Skeletal muscle satellite cell (primary cell): Measurements from ENCODE around the gene HMCN1.
A peak's percentile ranks its signal among the peaks of the same experiment; 100 is the strongest.
"Not testable (repeated sequence)": the region's sequence is repeated elsewhere in the genome, so short reads cannot be mapped to it uniquely, and the experiment has no call there.

Source experiments
- H3K27me3 ChIP-seq: 2 replicates; pipeline ENCODE4 v1.7.0; 2013; ENCODE audit warnings: low read length; ENCODE audit not compliant: control insufficient read depth, insufficient read depth
- H3K36me3 ChIP-seq: 2 replicates; pipeline ENCODE4 v1.7.0; 2013; ENCODE audit warnings: mild to moderate bottlenecking, control low read depth, low read length; ENCODE audit not compliant: insufficient read depth
- H3K4me1 ChIP-seq: 2 replicates; pipeline ENCODE4 v1.7.0; 2013; ENCODE audit warnings: low read length; ENCODE audit not compliant: control insufficient read depth, insufficient read depth
- H3K4me2 ChIP-seq: 2 replicates; pipeline ENCODE4 v1.7.0; 2013; ENCODE audit warnings: mild to moderate bottlenecking, low read length
- H3K4me3 ChIP-seq: 2 replicates; pipeline ENCODE4 v1.7.0; 2013; ENCODE audit warnings: low read length
- H3K9ac ChIP-seq: 2 replicates; pipeline ENCODE4 v1.7.0; 2013; ENCODE audit warnings: mild to moderate bottlenecking, low read depth, low read length, moderate library complexity
- H3K9me3 ChIP-seq: replicated peaks from 2 replicates; pipeline ENCODE4 v1.7.0; 2013; ENCODE audit warnings: mild to moderate bottlenecking, control low read depth, low read length

HMCN1 gene

GRCh38 chr1:186175588-186175987 lies 441.4 kb downstream of the HMCN1 start:
- H3K4me1 ChIP-seq: peaks cover 7% of the 10 kb centered on the region
- no peak overlapping the region for H3K9ac ChIP-seq
- H3K27me3 ChIP-seq: no peaks in the 10 kb centered on the region
- no peaks in the 10 kb centered on the region for H3K36me3 ChIP-seq
- H3K9me3 ChIP-seq: no peaks in the 10 kb centered on the region
- H3K4me3 ChIP-seq: no peak overlapping the region
- H3K4me2 ChIP-seq: peak overlapping the region; percentile 36

- peak overlapping the region; percentile 36 for H3K9ac ChIP-seq
- peaks cover 18% of the 10 kb centered on the region for H3K4me1 ChIP-seq
- H3K9me3 ChIP-seq: no peaks in the 10 kb centered on the region
- peak overlapping the region; percentile 55 for H3K4me3 ChIP-seq
- no peaks in the 10 kb centered on the region for H3K27me3 ChIP-seq
- peak overlapping the region; percentile 76 for H3K4me2 ChIP-seq
- H3K36me3 ChIP-seq: no peaks in the 10 kb centered on the region
Measured at GRCh38 chr1:186178426-186179043, 444.3 kb downstream of the HMCN1 start.

- H3K9ac ChIP-seq: peak overlapping the region; percentile 36
- H3K4me1 ChIP-seq: peaks cover 25% of the 10 kb centered on the region
- H3K36me3 ChIP-seq: no peaks in the 10 kb centered on the region
- no peaks in the 10 kb centered on the region for H3K27me3 ChIP-seq
- no peaks in the 10 kb centered on the region for H3K9me3 ChIP-seq
- peak overlapping the region; percentile 76 for H3K4me2 ChIP-seq
- H3K4me3 ChIP-seq: peak overlapping the region; percentile 55
Measured at GRCh38 chr1:186179231-186179630, 445.0 kb downstream of the HMCN1 start.

GRCh38 chr1:186183219-186183618 lies 449.0 kb downstream of the HMCN1 start:
- Histone ChIP-seq H3K4me1 (peaks cover 58% of the 10 kb centered on the region), H3K4me2 (peak overlapping the region; percentile 66), H3K9ac (peak overlapping the region; percentile 20)

GRCh38 chr1:186183970-186184628 lies 449.9 kb downstream of the HMCN1 start:
- Histone ChIP-seq H3K4me1 (peaks cover 65% of the 10 kb centered on the region), H3K9ac (peak overlapping the region; percentile 20), H3K4me3 (peak overlapping the region; percentile 27), H3K4me2 (peak overlapping the region; percentile 66), H3K27me3 (no peaks in the 10 kb centered on the region), H3K36me3 (no peaks in the 10 kb centered on the region), H3K9me3 (no peaks in the 10 kb centered on the region)

More at GRCh38 chr1:186183219-186183618, 449.0 kb downstream of the HMCN1 start:
- H3K9me3 ChIP-seq: no peaks in the 10 kb centered on the region
- no peaks in the 10 kb centered on the region for H3K36me3 ChIP-seq
- peak overlapping the region; percentile 25 for H3K4me3 ChIP-seq
- no peaks in the 10 kb centered on the region for H3K27me3 ChIP-seq

GRCh38 chr1:186186251-186186650 lies 452.1 kb downstream of the HMCN1 start:
- not testable (repeated sequence) for H3K4me3 ChIP-seq, H3K9me3 ChIP-seq, H3K9ac ChIP-seq, H3K4me2 ChIP-seq, H3K36me3 ChIP-seq, H3K27me3 ChIP-seq
- peaks cover 66% of the 10 kb centered on the region for H3K4me1 ChIP-seq

GRCh38 chr1:186187601-186188000 lies 453.4 kb downstream of the HMCN1 start:
- Histone ChIP-seq H3K9ac (peak overlapping the region; percentile 30), H3K4me3 (peak overlapping the region; percentile 52), H3K4me2 (peak overlapping the region; percentile 84), H3K36me3 (no peaks in the 10 kb centered on the region), H3K27me3 (no peaks in the 10 kb centered on the region), H3K9me3 (no peaks in the 10 kb centered on the region), H3K4me1 (peaks cover 71% of the 10 kb centered on the region)

GRCh38 chr1:186188004-186188539 lies 453.9 kb downstream of the HMCN1 start:
- peaks cover 66% of the 10 kb centered on the region for H3K4me1 ChIP-seq
- no peaks in the 10 kb centered on the region for H3K9me3 ChIP-seq
- H3K4me3 ChIP-seq: peak overlapping the region; percentile 56
- H3K36me3 ChIP-seq: no peaks in the 10 kb centered on the region
- peak overlapping the region; percentile 77 for H3K9ac ChIP-seq
- peak overlapping the region; percentile 84 for H3K4me2 ChIP-seq
- no peaks in the 10 kb centered on the region for H3K27me3 ChIP-seq

- Histone ChIP-seq H3K27me3 (no peaks in the 10 kb centered on the region), H3K36me3 (no peaks in the 10 kb centered on the region), H3K4me1 (peaks cover 60% of the 10 kb centered on the region), H3K9me3 (no peaks in the 10 kb centered on the region), H3K9ac (peak overlapping the region; percentile 77), H3K4me2 (peak overlapping the region; percentile 84), H3K4me3 (peak overlapping the region; percentile 56)
Measured at GRCh38 chr1:186188736-186189135, 454.5 kb downstream of the HMCN1 start.

GRCh38 chr1:186189156-186189555 lies 455.0 kb downstream of the HMCN1 start:
- no peak overlapping the region for H3K4me3 ChIP-seq
- H3K9ac ChIP-seq: peak overlapping the region; percentile 77
- no peaks in the 10 kb centered on the region for H3K36me3 ChIP-seq
- peaks cover 55% of the 10 kb centered on the region for H3K4me1 ChIP-seq
- H3K9me3 ChIP-seq: no peaks in the 10 kb centered on the region
- H3K4me2 ChIP-seq: peak overlapping the region; percentile 84
- H3K27me3 ChIP-seq: no peaks in the 10 kb centered on the region

- H3K9me3 ChIP-seq: no peaks in the 10 kb centered on the region
- H3K4me3 ChIP-seq: no peak overlapping the region
- no peaks in the 10 kb centered on the region for H3K27me3 ChIP-seq
- H3K4me1 ChIP-seq: peaks cover 38% of the 10 kb centered on the region
- no peaks in the 10 kb centered on the region for H3K36me3 ChIP-seq
- no peak overlapping the region for H3K9ac ChIP-seq
- H3K4me2 ChIP-seq: no peak overlapping the region
Measured at GRCh38 chr1:186191511-186191910, 457.3 kb downstream of the HMCN1 start.
